ENCODE results near the gene PRKAG2.
A peak's percentile ranks its signal among the peaks of the same experiment; 100 is the strongest.
"Not testable (repeated sequence)": the region's sequence is repeated elsewhere in the genome, so short reads cannot be mapped to it uniquely, and the experiment has no call there.

The PRKAG2 gene

GRCh38 chr7:151844071-151844824 lies 32.7 kb downstream of the PRKAG2 start:
- Mint-ChIP-seq H3K36me3 (peaks cover 5% of the 10 kb centered on the region), H3K4me3 (no peak overlapping the region), H3K9me3 (no peaks in the 10 kb centered on the region)

DNA sequence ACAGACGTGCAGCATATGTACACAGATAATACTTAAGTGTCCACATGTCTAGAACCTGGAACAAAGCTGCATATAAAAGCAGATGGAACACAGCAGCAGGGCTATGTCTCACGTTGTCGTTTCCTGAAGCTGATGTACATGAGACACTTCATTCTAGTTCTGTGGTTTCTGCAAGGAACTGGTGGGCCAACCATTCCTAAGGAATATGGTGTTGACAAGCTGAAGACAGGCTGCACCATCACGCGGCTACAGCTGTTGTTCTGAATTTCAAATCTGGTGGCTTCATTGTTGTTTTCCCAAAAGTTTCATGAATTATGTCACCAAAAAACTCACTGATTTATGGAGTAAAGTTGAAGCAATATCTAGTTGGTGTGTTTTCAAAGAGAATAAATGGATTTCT lies 33.7 kb downstream of the PRKAG2 start:
- Mint-ChIP-seq H3K36me3 (peaks cover 5% of the 10 kb centered on the region), H3K4me1 (peaks cover 17% of the 10 kb centered on the region), H3K9me3 (no peaks in the 10 kb centered on the region), H3K27ac (no peak overlapping the region), H3K4me3 (no peak overlapping the region), H3K27me3 (no peaks in the 10 kb centered on the region)

More at GRCh38 chr7:151844071-151844824, 32.7 kb downstream of the PRKAG2 start:
- no peaks in the 10 kb centered on the region for H3K27me3 Mint-ChIP-seq
- no peak overlapping the region for H3K27ac Mint-ChIP-seq
- H3K4me1 Mint-ChIP-seq = peaks cover 14% of the 10 kb centered on the region

DNA sequence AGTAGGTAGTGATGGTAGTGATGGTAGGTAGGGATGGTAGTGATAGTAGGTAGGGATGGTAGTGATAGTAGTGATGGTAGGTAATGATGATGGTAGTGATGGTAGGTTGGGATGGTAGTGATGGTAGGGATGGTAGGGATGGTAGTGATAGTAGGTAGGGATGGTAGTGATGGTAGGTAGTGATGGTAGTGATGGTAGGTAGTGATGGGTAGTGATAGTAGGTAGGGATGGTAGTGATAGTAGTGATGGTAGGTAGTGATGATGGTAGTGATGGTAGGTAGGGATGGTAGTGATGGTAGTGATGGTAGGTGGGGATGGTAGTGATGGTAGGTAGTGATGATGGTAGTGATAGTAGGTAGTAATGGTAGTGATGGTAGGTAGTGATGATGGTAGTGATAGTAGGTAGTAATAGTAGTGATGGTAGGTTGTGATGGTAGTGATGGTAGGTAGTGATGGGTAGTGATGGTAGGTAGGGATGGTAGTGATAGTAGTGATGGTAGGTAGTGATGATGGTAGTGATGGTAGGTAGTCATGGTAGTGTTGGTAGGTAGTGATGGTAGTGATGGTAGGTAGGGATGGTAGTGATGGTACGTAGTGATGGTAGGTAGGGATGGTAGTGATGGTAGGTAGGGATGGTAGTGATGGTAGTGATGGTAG lies 35.4 kb downstream of the PRKAG2 start:
- H3K4me3 Mint-ChIP-seq, H3K27me3 Mint-ChIP-seq, H3K9me3 Mint-ChIP-seq, H3K36me3 Mint-ChIP-seq, H3K27ac Mint-ChIP-seq: not testable (repeated sequence)
- H3K4me1 Mint-ChIP-seq = peaks cover 22% of the 10 kb centered on the region

GRCh38 chr7:151840088-151840910 lies 36.6 kb downstream of the PRKAG2 start:
- Mint-ChIP-seq H3K27me3 (no peaks in the 10 kb centered on the region), H3K36me3 (peaks cover 5% of the 10 kb centered on the region), H3K4me1 (peaks cover 22% of the 10 kb centered on the region), H3K9me3 (no peaks in the 10 kb centered on the region), H3K4me3 (no peak overlapping the region), H3K27ac (no peak overlapping the region)

- Mint-ChIP-seq H3K4me1 (peaks cover 27% of the 10 kb centered on the region), H3K27ac (peak overlapping the region; percentile 87), H3K27me3 (no peaks in the 10 kb centered on the region), H3K36me3 (peaks cover 5% of the 10 kb centered on the region), H3K4me3 (peak overlapping the region; percentile 57), H3K9me3 (no peaks in the 10 kb centered on the region)
Measured at GRCh38 chr7:151839451-151839921, 37.4 kb downstream of the PRKAG2 start.

- Mint-ChIP-seq H3K4me3 (peak overlapping the region; percentile 57), H3K9me3 (no peaks in the 10 kb centered on the region), H3K36me3 (peaks cover 3% of the 10 kb centered on the region), H3K4me1 (peaks cover 33% of the 10 kb centered on the region), H3K27me3 (no peaks in the 10 kb centered on the region), H3K27ac (peak overlapping the region; percentile 87)
Measured at GRCh38 chr7:151838861-151839381, 38.0 kb downstream of the PRKAG2 start.

DNA sequence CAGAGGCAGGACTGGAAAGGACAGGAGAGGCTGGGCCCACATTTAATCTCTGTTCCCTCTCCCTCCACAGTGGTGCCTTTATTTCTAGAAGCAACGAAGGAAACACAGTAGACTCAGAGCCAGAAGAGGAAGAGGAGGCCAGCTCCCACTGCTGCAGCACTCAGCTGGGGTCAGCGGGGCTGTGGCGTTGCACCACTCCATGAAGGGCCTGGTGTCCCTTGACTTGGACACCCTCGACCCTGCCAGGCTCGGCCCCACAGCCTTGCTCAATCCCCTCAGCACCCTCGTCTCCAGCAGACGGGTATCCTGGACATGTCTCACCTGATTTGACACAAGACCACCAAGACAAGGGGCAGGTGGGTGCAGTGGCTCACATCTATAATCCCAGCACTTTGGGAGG lies 38.8 kb downstream of the PRKAG2 start:
- peaks cover 31% of the 10 kb centered on the region for H3K4me1 Mint-ChIP-seq
- no peak overlapping the region for H3K4me3 Mint-ChIP-seq
- H3K36me3 Mint-ChIP-seq = peaks cover under 1% of the 10 kb centered on the region
- H3K27me3 Mint-ChIP-seq = no peaks in the 10 kb centered on the region
- H3K27ac Mint-ChIP-seq = no peak overlapping the region
- H3K9me3 Mint-ChIP-seq = no peaks in the 10 kb centered on the region

GRCh38 chr7:151837285-151838042 lies 39.5 kb downstream of the PRKAG2 start:
- no peaks in the 10 kb centered on the region for H3K9me3 Mint-ChIP-seq
- H3K27me3 Mint-ChIP-seq = no peaks in the 10 kb centered on the region
- H3K27ac Mint-ChIP-seq = no peak overlapping the region
- H3K36me3 Mint-ChIP-seq = peaks cover 2% of the 10 kb centered on the region
- H3K4me3 Mint-ChIP-seq = no peak overlapping the region
- peaks cover 35% of the 10 kb centered on the region for H3K4me1 Mint-ChIP-seq

GRCh38 chr7:151836927-151837205 lies 40.0 kb downstream of the PRKAG2 start:
- peaks cover 35% of the 10 kb centered on the region for H3K4me1 Mint-ChIP-seq

GRCh38 chr7:151836191-151836926 lies 40.6 kb downstream of the PRKAG2 start:
- H3K27me3 Mint-ChIP-seq = no peaks in the 10 kb centered on the region
- H3K4me3 Mint-ChIP-seq = no peak overlapping the region
- H3K36me3 Mint-ChIP-seq = peaks cover 2% of the 10 kb centered on the region
- no peak overlapping the region for H3K27ac Mint-ChIP-seq
- H3K9me3 Mint-ChIP-seq = no peaks in the 10 kb centered on the region
- peaks cover 35% of the 10 kb centered on the region for H3K4me1 Mint-ChIP-seq

More at GRCh38 chr7:151836927-151837205, 40.0 kb downstream of the PRKAG2 start:
- Mint-ChIP-seq H3K4me3 (no peak overlapping the region), H3K27me3 (no peaks in the 10 kb centered on the region), H3K36me3 (peaks cover 2% of the 10 kb centered on the region), H3K9me3 (no peaks in the 10 kb centered on the region), H3K27ac (no peak overlapping the region)

DNA sequence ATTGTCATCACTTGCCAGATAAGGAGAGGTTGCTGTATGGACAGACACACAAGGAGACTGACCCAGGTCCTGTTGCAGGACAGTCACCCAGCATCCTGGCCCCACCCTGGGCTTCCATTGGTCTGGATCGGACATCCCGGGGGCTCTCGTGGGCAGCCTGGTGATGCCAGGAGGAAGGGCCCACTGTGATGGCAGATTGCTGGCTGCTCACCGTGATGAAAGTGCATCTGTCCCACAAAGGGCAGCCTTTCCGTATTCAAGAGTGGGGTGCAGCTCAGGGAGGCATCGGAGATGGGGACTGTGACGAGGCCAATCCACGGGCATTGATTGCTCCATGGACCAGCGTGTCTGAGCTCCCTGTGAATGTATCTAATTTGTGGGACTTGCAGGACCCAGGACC lies 41.3 kb downstream of the PRKAG2 start:
- H3K4me3 Mint-ChIP-seq = no peak overlapping the region
- no peak overlapping the region for H3K27ac Mint-ChIP-seq
- H3K4me1 Mint-ChIP-seq = peaks cover 35% of the 10 kb centered on the region
- H3K9me3 Mint-ChIP-seq = no peaks in the 10 kb centered on the region
- no peaks in the 10 kb centered on the region for H3K27me3 Mint-ChIP-seq
- peaks cover 2% of the 10 kb centered on the region for H3K36me3 Mint-ChIP-seq

GRCh38 chr7:151834271-151835035 lies 42.5 kb downstream of the PRKAG2 start:
- H3K27me3 Mint-ChIP-seq = no peaks in the 10 kb centered on the region
- no peak overlapping the region for H3K27ac Mint-ChIP-seq
- no peak overlapping the region for H3K4me3 Mint-ChIP-seq
- no peaks in the 10 kb centered on the region for H3K9me3 Mint-ChIP-seq
- H3K4me1 Mint-ChIP-seq = peaks cover 28% of the 10 kb centered on the region
- peaks cover 2% of the 10 kb centered on the region for H3K36me3 Mint-ChIP-seq

- no peak overlapping the region for H3K4me3 Mint-ChIP-seq
- no peak overlapping the region for H3K27ac Mint-ChIP-seq
- H3K36me3 Mint-ChIP-seq = peaks cover 2% of the 10 kb centered on the region
- no peaks in the 10 kb centered on the region for H3K9me3 Mint-ChIP-seq
- H3K4me1 Mint-ChIP-seq = peaks cover 30% of the 10 kb centered on the region
- no peaks in the 10 kb centered on the region for H3K27me3 Mint-ChIP-seq
Measured at GRCh38 chr7:151833691-151834090, 43.2 kb downstream of the PRKAG2 start.

DNA sequence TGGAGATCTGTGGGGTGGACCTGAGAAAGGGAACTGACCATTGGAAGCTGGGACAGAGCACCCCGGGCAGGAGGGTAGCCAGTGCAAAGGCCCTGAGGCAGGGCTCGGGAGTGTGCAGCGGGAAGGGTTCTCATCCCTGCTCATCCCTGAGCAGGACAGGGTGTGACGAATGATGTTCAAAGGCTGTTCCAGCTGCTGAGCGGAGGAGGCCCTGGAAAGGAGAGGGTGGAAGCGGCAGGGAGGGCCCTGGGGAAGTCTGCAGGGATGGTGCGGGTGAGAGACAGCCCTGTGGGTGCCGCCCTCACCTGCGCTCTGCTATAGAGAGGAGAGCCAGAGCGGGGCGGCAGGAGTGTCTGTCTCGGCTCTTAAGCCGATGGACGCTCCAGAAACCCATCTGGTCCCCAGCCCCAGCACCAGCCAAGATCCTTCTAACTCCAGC lies 43.7 kb downstream of the PRKAG2 start:
- Mint-ChIP-seq H3K27ac (no peak overlapping the region), H3K36me3 (peaks cover 2% of the 10 kb centered on the region), H3K27me3 (no peaks in the 10 kb centered on the region), H3K4me3 (no peak overlapping the region), H3K4me1 (peaks cover 30% of the 10 kb centered on the region), H3K9me3 (no peaks in the 10 kb centered on the region)

Measured in activated naive CD4-positive, alpha-beta T cell treated with anti-CD3 and anti-CD28 coated beads, Interleukin-2, amount 50 U/mL, for 24 hours (primary cell).